ENCODE results near the gene PHYKPL.
"Not testable (repeated sequence)": the region's sequence is repeated elsewhere in the genome, so short reads cannot be mapped to it uniquely, and the experiment has no call there.

Gene PHYKPL

DNA sequence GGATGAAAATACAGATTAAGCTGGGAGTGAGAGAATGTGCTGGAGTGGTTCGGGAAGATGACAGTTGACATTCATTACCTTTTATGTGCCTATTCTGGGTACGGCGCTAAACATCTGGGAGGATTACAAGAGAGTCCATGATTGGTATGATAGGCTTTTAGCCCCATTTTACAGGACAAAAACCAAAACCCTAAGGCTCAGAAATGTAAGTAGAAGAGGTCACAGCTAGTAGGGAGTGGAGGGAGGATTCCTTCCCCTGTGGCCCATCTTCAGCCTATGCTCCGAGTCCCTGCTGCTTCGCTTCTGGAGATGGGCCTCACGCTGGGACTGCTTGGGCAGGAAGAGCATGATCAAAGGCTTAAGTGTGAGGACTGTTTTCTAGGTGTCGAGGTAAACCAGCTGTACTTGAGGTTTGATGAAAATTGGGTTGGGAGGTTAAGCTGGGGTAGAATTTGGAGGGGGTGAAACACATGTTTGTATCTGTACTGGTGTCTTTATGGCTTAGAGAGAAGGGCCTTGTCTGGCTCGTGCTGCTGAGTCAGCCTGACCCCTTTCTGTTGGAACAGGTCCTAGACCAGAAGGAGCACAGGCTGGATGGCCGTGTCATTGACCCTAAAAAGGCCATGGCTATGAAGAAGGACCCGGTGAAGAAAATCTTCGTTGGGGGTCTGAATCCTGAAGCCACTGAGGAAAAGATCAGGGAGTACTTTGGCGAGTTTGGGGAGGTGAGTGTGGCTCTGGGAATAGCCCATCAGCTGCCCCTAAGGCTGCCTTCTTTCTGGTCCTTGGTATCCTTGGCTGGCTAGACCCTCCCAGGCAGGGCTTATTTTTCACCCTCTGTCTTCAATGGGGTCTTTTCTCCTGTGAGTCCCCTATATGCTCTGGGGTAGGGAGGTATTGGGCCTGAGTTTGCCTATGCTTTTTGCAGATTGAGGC lies 26.2 kb downstream of the PHYKPL start:
- peak in 1 of 14 donors; percentile 23 for DNase-seq

DNA sequence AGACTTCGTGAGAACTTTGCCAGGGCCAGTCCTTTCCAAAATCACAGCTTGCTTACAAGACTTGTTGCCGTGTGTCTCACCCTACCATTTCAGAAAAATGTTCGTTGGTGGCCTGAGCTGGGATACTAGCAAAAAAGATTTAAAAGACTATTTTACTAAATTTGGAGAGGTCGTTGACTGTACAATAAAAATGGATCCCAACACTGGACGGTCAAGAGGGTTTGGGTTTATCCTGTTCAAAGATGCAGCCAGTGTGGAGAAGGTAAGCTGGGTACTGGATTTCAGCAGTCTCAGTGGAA lies 26.9 kb downstream of the PHYKPL start:
- DNase-seq: no peak

DNA sequence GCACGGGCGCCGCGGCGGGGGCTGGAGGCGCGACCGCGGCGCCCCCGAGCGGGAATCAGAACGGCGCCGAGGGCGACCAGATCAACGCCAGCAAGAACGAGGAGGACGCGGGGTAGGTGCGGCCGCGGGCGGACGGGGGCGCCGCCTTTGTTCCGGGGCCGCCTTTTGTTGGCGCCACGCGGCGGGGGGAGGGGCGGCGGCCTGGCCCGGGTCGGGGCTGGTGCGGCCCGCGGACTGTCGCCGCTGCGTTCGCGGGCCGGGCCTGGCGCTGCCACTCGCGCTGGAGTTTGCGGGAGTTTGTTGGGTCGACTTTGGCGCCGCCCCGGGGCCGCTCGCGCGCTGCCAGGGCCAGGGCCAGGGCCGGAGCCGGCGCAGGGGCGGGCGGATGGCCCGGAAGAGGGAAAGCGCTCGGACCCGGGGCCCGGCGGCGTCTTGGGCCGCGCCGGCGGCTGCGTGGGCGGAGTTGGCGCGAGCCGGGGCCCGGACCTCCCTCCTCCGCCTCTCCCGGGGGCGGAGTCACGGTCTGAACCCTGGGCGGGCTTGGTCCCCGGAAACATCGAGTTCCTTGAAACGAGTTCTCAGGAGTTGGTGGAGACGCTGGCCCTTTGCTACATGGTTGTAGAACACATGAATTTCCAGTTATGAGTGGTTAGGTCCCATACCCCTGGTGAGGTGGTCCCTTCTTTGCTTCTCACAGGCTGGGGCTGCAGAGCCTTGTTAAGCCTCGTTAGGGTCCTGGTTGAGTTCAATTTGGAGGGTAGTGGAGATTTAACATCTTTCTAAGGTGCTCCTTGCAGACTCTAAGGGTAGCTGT lies 27.5 kb downstream of the PHYKPL start:
- DNase-seq: peak in 8 of 14 donors; percentile 13 to 73 (median 42)

DNA sequence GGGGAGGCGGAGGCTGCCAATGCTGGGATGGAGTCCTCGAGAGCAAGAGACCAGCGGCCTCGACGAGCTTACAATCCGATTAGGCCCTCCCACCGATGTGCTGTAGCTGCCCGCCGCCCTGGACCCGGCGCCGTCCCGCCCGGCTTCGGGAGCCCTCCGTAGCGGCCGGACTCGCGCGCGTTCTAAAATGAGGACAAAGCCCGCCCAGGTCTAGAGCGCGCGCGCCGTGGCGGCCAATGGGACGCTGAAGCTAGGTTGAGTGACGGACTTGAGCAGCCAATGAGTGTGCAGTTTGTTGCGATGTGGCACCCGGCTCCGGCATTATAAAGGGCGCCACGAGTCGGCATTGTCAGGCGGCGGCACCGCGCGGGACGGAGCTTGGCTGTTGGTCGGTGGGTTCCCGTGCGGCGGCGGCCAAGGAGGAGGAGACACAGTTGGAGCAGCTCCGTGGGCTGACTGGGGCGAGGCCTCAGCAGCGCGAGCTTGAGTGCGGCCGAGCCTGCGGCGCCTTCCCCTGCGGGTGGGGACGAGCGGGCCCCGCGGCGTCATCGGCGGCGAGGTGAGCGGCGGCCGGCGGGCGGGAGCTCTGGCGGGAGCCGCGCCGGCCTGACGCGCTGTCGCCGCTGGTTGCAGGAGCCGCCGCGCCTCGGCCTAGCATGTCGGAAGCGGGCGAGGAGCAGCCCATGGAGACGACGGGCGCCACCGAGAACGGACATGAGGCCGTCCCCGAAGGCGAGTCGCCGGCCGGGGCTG lies 28.2 kb downstream of the PHYKPL start, which contains the start of gene HNRNPAB:
Gene HNRNPAB, plus strand, starts transcription at position 352 of the 753 bp plus-strand sequence. Its CDS starts 305 bp downstream, at position 657.
- DNase-seq: peak; percentile 67 to 96 (median 93)

DNA sequence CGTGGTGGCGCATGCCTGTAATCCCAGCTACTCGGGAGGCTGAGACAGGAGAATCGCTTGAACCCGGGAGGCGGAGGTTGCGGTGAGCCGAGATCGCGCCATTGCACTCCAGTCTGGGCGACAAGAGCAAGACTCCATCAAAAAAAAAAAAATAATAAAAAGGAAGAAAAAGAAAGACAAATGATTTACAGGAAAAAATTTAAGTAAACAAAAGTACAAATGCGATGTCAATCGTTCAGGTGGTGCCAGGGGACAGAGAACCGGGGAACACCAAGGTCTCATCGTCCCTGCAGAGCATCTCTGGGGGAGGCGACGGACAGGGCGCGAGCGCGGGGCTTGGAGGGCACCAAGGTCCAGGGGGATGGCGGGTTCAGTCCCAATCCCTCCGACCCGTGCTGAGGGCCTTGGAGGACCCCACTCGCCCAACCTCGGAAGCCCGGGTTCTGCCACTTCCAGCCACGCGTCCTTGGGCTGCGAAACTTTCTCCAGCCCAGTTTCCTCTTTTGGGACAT lies 28.9 kb downstream of the PHYKPL start:
- no peak for DNase-seq

DNA sequence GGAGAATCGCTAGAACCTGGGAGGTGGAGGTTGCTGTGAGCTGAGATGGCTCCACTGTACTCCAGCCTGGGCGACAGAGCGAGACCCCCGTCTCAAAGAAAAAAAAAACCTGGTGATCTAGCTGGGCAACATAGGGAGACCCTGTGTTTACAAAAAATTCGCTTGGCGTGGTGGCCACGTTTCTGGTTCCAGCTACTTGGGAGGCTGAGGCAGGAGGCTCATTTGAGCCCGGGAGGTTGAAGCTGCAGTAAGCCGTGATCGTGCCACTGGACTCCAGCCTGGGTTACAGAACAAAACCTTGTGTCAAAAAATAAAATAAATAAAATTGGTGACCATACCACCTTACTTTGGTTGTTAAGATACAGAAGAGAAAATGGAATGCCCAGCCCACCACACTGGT lies 30.1 kb downstream of the PHYKPL start:
- no peak for DNase-seq

DNA sequence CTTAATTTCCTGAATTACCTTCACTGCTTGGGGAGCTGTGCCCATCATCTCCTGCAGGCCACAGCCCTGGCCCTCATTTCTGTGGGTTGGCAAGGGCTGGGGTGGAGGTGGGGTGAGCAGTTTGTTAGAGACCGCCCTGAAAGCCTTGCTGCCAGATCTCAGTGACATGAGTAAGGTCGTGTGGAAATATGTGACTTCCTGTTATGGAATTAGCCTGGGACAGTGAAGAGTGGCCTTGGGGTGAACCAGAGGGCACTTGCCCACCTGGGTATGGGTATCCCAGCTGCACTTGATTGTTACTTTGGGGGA lies 30.7 kb downstream of the PHYKPL start:
- no peak for DNase-seq

DNA sequence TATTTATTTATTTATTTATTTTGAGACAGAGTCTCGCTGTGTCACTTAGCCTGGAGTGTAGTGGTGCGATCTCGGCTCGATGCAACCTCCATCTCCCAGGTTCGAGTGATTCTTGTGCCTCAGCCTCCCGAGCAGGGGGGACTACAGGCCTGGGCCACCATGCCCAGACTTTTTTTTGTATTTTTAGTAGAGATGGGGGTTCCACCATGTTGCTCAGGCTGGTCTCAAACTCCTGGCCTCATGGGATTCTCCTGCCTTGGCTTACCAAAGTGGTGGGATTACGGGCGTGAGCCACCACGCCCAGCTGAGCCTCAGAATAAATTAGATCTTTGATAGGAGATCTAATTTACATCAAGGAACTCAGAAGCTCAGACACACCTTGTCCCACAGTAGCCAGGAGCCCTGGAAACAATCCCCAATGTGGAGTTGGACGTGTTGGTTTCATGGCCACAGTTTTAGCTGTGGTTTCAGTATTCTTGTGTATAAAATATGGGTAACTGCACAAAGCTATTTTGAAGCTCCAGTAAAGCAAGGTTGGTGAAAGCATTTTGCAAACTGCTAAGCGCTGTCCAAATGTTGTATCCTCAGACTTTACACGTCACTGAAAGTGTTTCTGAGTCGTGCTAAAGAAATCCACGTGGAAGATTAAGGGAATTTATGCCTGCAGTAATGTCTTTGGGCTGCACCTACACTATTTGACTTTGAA lies 31.2 kb downstream of the PHYKPL start:
- no peak for DNase-seq

DNA sequence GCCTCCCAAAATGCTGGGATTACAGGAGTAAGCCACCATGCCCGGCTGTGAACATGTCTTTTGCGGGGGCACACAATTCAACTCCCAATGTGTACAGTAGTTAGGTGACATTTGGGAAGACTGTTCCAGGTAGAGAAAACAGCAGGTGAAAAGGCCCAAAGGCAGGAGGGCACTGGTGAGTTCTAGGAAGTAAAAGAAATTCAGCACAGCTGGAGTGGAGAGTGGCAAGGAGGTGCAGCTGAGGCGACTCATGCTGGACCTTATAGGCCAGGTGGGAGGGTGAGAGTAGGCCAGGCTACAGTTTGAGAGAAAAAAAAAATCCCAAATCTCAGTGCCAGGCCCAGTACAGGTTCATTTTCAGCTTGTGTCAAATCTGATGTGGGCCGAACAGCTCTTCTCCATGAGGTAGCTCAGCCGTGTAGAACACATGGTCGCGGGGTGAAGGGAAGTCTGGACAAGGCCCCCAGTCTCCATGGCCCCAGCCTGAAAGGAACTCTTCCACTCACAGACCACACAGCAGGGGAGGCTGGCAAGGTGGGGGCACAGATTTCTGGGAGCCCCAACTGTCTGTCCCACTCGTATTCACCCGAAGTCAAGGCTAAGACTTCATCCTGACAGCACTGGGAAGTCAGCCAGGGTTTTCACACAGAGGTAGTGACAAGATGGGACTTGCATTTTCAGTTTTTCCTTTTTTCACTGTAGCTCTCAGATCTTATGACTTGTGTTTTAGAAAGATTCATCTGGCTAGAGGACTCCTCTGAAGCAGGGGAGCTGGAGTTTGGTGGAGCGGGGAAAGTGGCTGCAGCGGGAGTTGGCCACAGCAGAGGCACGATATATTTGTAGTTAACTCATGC lies 32.8 kb downstream of the PHYKPL start:
- no peak for DNase-seq

DNA sequence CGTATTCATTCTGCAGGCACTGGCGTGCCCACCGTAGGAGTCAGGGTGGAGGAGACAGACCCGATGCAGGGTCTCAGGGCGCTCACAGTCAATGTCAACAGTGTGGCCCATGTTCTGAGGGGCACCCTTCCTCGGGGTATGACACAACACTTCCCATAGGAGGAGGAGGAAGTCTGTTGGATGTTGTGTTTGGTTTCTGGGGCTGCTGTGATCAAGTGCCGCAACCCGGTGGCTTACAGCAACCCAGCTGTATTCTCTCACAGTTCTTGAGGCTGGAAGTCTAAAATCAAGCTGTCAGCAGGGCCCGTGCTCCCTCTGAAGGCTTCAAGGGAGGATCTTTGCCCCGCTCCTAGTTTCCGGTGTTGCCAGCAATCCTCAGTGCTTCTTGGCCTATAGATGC lies 33.9 kb downstream of the PHYKPL start:
- no peak for DNase-seq

DNA sequence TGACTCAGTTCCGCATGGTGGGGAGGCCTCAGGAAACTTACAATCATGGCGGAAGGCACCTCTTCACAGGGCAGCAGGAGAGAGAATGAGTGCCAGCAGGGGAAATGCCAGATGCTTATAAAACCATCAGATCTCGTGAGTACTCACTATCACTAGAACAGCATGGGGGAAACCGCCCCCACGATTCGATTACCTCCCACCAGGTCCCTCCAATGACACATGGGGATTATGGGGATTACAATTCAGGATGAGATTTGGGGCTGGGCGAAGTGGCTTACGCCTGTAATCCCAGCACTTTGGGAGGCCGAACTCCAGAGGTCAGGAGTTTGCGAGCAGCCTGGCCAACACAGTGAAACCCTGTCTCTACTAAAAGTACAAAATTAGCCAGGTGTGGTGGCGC lies 34.5 kb downstream of the PHYKPL start:
- DNase-seq: not testable (repeated sequence)

DNA sequence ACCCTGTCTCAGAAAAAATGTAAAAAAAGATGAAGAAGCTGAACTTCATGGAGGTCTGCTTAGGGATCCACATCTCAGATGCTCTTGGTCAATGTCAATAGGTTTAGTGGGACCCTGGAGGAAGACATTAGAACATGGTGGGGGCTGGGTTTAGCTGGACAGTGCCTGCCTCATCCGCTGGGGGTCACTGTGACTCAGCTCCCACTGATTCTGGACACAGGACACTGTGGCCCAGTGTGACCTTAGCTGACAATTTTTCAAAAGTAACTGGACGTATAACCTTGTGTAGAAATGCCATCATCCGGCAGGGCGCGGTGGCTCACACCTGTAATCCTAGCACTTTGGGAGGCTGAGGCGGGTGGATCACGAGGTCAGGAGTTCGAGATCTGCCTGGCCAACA lies 35.6 kb downstream of the PHYKPL start:
- no peak for DNase-seq

DNA sequence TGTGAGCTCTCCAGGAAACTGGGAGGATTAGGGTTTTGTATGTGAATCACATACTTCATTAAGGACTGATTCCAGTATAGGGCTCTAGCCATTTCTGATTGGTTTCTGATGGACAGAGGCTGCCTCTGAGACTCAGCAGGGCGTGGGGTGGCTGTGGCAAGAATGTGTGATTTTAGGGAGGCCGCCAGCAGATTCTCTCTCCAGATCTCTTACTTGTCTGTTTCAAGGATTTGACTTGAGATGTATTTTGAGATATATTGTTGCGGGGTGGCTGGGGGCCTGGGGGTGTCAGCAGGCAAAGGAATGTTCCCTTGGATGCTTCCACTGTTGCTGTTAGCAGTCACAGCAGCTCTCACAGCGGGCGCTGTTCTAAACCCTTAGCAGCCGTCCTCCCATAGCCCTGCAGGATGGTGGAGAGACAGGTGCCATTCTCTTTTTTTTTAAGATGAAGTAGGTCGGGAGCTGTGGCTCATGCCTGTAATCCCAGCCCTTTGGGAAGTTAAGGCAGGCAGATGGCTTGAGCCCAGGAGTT lies 36.3 kb downstream of the PHYKPL start:
- no peak for DNase-seq

DNA sequence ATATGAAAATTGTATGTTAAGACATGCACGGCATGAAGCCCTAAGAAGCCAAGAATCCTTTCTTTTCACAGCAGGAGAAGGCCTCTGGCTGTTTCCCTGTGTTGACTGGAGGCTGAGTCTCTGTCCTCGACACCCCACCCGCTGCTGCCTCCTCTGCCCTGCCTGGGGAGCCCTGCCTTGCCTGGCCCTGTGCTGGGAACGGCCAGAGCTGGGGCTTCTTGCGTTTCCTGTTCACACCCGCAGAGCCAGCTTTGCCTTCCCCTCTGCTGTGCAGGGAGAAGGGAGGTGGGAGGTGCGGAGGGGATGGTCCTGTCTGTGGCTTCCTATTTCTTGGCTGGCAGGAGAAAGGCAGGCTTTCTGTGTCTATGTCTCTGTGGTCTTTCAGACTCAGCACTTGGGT lies 38.6 kb downstream of the PHYKPL start:
- DNase-seq: no peak

DNA sequence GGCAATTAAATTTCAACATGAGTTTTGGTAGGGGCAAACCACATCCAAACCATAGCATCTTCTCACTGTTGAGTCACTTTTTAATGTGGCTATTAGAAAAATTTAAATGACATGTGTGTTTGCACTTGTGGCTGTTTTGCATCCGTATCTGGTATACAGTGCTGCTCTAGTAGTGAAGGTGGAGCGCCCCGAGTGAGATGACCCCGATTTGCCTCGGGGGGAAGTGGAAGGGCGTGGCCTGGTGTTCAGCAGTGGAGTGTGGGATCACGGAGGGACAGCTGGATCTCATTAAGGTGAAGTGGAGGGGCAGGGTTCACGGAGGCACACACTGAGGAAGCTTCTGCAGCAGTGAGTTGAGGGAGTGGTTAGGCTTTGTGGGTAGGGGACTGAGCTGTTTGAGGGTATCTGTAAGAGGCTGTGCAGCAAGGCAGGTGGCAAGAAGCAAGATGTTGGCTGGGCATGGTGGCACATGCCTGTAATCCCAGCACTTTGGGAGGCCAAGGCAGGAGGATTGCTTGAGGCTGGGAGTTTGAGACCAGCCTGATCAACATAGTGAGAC lies 39.3 kb downstream of the PHYKPL start:
- DNase-seq: no peak

DNA sequence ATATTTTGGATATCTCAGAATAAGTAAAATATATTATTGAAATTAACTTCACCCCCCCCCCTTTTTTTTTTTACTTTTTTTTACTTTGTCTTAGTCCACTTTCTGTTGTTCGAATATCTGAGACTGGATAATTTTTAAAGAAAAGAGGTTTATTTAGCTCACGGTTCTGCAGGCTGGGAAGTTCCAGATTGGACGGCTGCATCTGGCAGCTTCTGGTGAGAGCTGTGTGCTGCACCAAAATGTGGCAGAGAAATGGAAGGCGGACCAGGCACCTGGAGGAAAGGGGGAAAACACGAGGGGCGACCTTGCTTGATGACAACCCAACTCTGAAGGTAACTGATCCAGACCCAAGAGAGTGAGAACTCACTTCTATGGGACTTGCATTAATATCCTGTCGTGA lies 39.8 kb downstream of the PHYKPL start:
- no peak for DNase-seq

DNA sequence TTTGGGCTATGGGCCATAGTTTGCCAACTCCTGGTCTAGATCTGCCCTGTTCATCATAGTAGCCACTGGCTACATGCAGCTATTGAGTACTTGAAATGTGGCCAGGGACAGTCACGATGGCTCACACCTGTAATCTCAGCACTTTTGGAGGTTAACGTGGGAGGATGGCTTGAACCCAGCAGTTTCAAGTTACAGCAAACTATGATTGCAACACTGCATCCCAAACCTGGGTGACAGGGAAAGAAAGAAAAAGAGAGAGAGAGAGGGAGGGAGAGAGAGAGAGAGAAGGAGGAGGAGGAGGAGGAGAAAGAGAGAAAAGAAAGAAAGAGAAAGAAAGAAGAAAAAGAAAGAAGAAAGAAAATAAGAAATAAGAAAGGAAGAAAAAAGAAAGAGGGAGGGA lies 40.4 kb downstream of the PHYKPL start:
- no peak for DNase-seq

DNA sequence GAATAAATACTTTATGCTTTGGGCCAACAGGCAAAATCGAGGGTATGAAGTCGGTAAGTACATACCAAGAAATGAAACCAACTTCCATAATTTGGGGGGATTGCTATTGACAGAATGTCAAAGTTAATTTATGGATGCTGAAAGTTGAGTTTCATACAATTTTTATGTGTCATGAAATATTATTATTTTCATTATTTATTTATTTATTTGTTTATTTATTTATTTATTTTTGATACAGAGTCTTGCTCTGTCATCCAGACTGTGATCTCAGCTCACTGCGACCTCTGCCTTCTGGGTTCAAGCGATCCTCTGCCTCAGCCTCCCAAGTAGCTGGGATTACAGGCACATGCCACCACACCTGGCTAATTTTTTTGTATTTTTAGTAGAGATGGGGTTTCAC lies 40.9 kb downstream of the PHYKPL start:
- no peak for DNase-seq

DNA sequence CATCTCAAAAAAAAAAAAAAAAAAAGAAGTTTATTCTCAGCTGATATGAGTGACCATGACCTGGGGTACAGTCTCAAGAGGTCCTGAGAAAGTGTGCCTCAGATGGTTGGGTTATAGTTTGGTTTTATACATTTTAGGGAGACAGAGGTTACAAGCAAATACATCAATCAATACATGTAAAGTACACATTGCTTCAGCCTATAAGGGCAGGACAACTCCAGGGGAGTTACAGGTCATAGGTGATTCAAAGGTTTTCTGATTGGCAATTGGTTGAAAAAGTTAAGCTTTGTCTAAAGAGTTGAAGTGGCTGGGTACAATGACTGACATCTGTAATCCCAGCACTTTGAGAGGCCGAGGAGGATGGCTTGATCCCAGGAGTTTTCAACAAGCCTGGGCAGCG lies 43.2 kb downstream of the PHYKPL start:
- no peak for DNase-seq

DNA sequence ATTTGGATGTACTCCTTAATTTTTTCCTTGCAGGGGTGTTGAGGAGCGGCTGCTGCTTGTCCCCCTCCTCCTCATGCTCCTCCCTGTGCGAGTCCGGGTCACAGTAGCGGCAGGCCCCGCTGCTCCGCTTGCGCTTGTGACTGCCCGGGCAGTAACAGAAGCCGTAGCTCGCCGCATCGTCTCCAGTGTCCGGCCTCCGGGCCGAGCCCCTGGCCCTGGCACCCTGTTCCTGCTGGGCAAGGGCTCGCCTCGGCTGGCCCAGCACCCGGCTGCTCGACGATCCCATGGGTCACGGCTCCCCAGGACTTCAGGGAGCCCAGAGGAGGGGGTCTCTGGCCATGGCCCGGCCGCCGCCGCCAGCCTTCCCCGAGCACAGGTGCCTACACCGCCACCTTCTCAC lies 45.6 kb downstream of the PHYKPL start, which contains the start of gene GMCL2:
Gene GMCL2, minus strand, starts transcription at position 358 of the 400 bp plus-strand sequence. Its CDS starts 72 bp downstream, at position 286.
- no peak for DNase-seq

Measured in C1 segment of cervical spinal cord (tissue), 14 donors.